ENCODE measurements around the gene ZNF584.
"Not testable (repeated sequence)": the region's sequence is repeated elsewhere in the genome, so short reads cannot be mapped to it uniquely, and the experiment has no call there.

Gene ZNF584

DNA sequence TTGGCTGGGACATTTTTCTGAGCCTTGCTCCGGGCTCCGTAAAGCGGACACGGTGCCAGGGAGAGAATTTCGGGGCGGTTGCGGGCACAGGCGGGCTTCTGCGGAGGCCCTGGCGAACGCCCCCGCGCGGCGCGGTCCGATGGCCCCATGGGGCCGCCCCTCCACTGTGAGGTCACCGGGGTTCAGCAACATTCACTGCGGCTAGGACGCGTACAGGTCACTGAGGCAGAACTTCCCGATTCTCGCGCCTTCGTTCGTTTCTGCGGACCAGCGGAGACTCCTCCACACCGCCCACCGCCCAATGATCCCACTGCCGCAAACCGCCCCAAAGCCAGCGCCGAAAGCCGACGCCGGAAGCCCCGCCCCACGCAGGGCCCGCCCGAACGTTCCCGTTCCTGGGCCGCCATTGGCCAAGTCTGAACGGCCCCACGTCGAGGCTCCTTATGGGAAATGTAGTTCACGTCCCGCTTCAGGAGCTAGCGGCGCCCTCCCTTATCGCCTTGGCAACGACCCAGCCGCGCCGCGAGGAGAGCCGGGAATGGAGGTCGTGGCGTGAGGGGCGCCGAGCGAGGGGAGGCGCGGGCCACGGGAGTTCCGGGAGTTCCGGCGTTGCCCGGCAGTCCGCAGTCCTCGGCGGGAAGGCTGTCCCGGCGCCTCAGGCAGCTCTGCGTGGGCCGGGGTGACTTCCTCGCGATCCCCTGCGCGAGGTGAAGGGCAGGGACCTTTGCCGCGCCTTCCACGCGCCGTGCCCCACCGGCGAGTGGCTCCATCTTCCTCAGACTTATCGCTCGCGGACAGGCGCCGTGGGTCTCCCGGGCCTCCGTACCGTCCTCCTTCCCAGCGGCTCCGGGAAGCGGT is at the start of gene ZNF584:
TSS of gene ZNF584 (plus strand) at position 498 of the 858 bp plus-strand sequence. CDS start 499 bp downstream, outside the sequence.
- peak; percentile 97 for DNase-seq

DNA sequence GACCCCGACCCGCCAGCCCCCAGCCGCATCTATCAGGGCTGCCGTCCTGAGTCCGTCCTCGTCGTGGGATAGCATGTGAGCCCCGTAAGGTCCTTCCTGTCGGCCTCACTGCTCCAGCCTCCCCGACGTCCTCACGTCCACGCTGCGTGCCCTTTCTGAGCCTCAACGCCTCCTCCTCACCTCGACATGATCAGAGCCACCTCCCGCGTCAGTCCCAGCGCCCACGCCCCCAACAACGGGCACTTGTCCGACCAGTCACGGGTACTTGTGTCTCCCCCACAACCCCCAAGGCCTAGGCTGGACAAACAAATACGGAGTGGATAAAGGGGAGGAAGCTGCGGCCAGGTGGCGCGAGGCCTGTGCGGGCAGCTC is 46.6 kb upstream of the ZNF584 start:
- peak; percentile 54 for DNase-seq

DNA sequence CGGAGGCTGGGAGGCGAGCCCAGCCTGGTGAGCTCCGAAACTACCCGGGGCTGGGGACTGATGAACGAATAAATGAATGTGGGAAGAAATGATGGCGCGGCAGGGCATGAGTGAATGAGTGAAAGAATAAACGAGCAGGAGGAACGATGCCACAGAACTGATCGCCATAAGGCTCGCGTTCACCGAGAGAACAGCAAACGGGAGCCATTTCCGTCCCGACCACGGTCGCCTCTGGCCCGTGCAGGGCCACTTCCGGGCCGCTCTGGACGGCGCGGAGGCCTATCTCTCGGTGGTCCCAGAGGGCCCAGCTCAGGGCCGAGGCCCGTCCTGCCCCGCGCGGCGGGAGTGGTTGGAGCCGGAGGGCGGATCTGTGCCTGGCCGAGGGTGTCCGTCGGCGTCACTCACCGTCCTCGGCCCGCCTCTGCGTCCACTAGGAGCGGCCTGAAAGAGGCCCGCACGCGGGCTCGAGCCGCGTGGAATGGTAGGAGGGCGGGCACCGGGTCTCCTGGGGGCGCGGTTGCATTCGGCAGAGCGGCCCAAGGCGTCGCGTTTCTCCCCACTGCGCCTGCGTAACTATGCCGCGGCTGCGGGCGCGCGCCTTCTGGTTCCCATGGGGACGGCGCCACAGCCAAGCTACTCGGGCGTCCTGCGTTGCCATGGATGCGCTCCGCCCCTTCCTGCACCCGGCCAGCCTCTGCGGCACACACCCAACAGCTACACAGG is 46.0 kb upstream of the ZNF584 start, which contains the start of gene ZNF497:
TSS of gene ZNF497 (minus strand) at position 480 of the 723 bp plus-strand sequence. CDS start 5,116 bp downstream, outside the sequence.
- peak; percentile 98 for DNase-seq

DNA sequence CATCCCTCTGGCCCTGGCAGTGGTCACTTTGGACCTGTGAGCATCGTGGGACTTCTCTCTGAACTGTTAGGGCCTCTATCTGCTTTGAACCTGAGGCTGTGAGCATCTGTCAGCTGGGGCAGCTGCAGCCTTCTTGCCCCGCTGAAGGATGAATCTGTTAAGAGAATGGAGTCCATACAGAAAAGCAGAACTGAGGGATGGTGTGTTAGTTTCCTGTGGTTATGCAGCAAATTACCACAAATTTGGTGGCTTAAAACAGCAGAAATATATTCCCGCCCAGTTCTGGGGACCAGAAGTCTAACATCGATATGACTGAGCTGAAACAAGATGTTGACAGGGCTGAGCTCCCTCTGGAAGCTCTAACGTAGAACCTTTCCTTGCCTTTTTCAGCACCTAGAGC is 44.3 kb upstream of the ZNF584 start:
- DNase-seq, result no peak

DNA sequence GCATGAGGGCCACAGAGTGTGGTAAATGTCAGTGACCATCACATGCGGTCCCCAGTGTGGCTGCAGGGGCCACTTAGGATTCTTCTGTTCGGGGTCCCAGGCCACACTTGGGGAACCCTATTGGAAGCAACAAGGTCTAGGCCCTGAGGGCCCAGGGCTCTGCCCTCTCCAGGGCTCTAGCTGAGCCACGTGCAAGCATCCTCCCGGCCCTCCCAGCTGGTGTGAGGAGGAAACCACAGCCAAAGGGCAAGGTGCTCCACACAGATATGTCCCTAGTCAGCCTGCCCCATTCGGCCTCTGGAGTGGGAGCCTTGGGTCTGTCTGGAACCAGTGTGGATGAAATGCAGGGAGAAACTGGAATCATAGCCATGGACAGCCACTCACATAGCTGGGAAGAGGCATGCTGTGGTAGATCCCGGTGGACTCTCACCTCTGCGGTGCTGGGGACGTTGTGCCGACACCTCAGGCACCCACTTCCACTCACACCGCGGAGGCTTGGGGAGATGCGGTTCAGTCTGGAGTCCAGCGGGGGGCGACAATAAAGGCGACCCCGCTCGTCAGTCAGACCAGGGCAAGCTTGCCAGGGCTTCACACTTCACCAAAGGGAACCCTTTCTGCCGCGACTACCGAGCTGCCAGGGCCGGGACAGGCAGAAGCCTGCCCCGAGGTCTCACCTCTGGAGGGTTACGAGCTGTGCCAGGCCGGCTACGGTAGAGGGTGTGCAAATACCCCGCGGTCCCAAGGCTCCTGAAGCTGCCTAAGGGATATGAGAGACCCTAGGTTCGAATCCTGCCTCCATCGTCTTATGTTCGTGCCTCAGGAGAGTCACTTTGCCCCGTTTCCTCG is 41.6 kb upstream of the ZNF584 start:
- DNase-seq, result no peak

DNA sequence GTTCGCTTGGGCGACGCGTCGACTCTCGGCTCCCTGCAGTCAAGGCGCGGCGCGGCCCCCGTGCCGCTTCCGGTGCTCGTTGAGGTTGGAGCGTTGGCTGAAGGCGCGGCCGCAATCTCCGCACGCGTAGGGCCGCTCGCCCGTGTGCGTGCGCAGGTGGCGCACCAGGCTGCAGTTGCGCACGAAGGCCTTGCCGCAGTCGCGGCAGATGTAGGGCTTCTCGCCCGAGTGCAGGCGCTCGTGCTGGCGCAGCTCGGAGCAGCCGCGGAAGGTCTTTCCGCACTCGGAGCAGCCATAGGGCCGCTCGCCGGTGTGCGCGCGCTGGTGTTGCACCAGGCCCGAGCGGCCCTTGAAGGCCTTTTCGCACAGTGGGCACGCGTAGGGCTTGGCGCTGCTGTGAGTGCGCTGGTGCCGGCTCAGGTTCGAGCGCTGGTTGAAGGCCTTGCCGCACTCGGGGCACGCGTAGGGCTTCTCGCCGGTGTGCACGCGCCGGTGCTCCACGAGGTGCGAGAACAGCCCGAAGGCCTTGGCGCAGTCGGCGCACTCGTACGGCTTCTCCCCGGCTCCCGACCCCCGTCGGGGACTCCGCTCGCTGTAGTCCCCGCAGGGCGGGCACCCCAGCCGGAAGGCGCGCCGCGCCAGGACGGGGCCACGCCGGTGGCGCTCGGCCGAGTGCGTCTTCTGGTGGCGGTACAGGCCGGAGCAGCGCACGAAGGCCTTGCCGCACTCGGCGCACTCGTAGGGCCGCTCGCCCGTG is 40.6 kb upstream of the ZNF584 start:
- no peak for DNase-seq

DNA sequence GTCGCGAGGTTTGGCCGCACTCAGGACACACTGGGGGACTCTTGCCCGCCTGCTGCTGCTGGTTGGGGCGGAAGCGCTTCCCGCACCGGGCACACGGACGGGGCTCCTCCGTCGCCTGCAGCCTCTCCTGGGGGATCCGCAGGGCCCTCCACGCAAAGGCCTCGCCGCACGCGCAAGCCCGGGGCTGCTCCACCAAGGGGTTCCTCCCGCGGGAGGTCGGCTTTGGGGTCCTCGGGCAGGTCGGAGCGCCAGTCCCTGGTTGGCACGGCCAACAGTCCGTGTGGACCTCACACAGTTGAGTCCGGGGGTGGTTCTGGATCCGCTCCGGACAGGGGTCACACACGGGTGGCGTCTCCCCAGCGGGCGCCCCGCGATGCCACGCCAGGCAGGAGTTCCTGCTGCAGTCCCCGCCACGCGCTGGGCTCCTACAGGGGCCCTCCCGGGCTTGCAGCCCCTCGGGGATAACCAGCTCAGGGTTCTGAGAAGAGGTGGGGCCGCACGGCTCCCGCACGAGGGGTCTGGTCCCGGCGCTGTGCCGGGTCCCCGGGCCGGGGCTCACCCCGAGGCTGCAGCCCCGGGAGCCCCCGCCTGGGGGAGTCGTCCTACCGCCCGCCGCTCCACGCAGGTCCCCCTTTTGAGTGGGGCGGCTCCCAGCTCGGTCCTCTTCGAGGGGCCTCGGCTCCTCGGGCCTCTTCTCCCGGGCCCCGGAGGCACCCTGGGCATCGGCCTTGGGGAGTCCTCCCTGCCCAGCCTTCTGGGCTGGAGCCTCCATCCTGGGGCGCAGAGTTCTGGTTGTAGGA is 39.7 kb upstream of the ZNF584 start:
- no peak for DNase-seq

DNA sequence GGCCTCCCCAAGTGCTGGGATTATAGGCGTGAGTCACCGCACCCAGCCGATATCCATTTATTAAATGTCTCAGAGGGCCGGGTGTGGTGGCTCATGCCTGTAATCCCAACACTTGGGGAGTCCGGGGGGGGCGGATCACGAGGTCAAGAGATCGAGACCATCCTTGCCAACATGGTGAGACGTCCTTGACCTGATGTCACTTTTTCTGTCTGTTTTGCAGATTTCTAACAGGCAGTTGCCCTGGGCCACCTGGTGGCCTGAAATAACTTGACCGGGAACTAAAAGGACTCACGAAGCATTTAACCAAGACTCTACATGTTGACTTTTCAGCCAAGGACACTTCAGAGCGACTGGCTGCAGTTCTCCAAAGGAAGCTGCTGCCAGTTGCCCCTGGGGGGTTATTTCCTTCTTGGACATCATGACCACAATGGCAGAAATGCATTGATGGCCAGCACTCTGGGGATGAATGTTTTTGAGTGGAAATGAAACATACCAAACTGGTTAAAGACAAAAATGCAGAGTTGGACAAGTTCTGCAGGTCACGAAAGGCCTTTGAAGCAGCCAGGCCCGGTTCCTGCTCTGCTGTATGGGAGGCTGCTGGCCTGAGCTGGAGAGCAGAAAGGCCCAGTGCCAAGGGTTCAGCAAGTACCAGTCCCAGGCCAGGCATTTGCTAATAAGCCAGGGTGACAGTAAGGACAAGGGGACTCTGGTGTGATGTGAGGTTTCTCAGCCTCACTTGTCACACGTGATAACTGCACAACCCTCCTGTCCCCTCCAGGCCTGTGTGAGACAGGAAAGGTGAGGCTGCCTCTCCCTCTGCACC is 35.9 kb upstream of the ZNF584 start:
- no peak for DNase-seq

DNA sequence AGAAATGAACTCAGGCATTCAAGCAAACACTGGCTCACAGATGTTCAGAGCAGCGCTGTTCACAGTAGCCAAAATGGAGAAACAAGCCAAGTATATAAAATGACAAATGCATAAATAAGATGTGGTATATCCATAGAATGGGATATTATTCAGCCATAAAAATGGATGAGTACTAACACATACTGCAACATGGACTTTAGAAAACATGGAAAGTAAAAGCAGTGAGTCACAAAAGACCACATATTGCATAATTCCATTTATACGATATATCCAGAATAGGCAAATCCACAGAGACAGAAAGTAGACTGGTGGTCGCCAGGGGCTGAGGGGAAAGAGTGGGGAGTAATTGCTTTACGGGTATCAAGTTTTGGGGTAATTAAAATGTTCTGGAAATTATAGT is 34.2 kb upstream of the ZNF584 start:
- no peak for DNase-seq

DNA sequence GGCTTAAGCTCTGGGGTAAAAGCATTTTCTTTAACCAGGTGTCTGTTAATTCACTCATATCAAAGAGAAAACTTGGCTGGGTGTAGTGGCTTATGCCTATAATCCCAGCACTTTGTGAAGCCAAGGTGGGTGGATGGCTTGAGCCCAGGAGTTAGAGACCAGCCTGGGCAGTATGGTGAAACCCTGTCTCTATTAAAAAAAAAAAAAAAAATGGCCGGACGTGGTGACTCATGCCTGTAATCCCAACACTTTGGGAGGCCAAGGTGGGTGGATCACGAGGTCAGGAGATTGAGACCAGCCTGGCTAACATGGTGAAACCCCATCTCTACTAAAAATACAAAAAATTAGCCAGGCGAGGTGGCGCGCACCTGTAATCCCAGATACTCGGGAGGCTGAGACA is 31.7 kb upstream of the ZNF584 start:
- not testable (repeated sequence) for DNase-seq

DNA sequence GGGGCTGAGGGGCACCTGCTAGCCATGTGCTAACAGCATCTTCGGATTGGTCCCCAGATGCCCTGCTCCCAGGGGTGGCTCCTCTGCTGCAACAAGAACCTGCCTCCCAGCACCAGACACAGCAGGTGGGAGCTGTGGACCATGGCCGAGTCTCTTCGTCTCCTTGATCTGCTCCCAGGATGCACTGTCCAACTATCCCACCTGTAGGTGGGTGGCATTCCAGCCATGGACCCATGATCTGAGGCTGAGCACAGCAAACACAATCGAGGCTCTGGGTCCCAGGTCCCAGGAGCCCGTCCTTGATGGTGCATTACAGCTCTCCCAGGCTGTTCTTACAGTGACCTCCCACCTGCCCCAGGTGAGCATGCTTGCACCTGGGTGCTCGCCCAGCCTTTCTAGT is 29.2 kb upstream of the ZNF584 start:
- DNase-seq, result no peak

DNA sequence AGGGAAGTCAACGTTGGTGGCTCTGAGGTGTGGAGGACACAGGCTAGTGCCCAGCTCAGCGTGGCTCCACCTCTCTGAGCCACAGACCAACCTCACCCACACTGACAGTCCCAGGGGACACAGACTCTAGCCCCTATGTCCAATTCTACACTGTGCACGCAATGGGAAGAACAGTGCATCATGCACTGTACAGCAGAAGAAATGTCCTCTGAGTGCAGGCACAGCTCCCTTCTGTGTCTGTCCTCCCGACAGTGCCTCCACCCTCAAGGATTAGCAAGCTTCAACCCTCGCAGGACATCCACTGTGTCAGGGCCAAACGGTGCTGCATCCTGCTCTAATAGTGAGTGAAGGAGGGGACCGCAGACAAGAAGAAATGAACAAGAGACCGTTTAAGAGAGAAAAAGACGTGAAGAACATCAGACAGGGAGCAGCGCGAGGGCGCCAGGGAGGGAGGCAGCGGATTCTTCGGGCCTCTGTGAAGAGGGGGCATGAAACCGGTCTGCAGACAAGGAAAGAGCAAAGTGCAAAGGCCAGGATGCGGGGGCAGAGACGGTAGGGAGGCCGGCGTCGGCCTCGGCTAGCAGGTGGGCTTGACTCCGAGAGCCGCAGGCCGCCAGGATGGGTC is 28.3 kb upstream of the ZNF584 start:
- DNase-seq, result no peak

DNA sequence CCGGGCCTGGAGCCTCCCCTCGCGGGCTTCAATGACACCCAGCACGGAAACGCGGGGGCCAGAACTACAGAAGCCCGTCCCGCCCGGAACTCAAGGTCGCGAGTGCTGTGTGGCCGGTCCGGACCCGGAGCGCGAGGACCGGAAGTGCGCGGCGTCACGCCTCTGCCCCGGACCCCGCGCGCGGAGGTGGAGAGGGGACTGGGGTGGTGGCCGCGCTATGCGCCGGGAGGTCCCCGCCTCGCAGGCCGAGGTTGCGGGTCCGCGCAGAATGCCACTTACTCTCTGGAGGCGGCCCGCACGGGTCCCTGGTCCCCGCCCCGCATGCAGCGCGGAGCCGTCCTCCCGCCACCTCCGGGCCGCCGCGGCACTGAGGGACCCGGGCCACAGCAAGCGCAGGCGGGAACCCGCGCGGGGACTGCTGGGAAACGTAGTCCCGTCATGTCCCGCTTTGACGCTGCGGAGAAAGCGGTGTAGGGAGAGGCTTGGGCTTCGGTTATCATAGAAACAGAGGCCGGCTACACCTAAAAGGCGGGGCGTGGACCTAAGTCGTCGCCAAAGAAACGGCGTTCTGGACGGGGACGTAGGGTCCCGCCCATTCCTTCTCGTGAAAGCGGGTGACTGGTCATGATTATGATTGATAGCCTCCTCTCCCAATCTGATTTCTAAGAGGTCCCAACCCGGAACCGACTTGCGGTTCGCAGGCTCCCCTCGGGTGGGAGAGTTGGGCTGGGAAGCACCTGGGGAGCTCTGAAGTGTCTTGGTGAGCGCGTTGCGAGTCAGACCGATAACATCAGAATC is 27.6 kb upstream of the ZNF584 start, which contains the start of gene ZNF837:
TSS of gene ZNF837 (minus strand) at position 369 of the 798 bp plus-strand sequence. CDS start 11,698 bp downstream, outside the sequence.
- peak; percentile 100 for DNase-seq

DNA sequence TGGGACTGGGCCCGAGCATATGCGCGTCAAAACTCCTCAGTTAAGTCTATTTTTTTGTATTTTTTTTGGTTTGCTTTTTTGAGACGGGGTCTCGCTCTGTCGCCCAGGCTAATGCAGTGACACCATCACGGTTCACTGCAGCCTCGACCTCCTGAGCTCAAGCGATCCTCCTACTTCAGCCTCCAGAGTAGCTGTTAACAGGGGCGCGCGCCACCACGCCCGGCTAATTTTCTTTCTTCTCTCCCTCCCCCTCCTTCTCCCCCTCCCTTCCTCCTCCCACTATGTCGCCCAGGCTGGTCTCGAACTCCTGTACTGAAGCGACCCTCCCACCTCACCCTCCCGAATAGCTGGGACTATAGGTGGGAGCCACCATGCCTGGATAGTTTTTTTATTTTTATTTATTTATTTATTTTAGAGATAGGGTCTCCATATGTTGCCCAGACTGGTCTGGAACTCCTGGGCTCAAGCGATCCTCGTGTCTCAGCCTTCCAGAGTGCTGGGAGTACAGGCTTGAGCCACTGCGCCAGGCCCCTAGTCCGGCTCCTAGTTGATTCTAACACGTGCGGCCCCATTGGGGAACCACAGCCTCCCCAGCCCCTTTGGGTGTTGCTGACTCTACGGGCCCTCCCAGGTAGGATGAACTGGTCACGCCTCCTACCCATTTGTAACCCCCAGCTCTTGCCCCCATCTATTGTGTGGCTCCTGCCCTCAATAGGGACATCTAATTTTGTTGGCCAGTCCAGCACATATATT is 26.8 kb upstream of the ZNF584 start:
- no peak for DNase-seq

DNA sequence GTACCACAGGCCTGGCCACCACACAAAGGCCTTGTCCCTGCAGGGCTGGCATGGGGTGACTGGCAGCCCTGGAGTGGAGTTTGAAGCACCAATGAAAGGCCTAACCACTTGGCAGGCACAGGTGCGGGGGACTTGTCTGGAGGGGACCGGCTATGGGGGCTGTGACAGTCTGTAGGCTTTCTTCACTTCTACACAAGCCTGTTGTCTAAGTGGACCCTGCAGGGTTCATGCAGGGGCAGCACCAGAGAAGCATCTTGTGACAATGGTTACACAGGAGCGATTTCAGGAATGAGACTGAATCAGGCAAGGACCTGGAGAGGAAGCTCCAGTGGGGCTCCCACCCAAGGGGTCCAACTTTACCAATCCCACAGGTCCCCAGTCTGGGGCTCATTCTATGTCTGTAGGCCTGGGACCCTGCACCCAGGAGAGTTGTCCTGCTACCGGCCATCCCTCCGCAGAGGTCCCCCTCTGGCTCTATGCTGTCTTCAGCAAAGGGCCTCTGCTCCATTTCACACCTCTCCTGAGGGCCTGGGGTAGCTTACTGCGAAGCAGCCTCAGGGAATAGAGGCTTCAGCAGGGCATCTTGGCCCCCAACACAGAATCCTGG is 25.3 kb upstream of the ZNF584 start:
- no peak for DNase-seq

DNA sequence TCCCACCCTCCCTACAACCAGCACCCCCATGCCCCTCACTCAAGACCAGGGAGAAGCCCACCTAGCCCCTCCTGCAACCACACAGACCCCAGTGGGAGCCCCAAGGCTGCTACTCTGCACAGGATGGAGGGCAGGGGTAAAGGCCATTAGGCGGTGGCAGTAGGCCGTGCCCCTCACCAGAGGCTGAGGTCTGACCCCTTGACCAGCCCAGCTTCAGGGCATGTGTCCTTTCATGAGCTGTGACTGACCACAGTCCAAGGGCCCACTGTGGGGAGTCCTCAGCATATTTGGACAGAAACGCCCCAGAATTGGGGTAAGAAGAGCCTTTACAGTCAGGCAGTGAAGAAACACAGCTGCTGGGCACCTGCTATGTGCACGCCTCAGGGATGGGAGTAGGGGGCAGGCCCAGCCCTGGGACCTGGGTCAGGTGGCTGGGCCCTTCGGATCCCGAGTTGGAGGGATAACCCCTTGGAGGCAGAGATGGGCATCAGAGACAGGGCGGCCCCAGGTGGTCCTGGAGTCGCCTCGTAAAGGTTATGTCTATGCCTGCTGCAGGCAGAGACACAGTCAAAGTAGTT is 23.0 kb upstream of the ZNF584 start:
- DNase-seq, result no peak

DNA sequence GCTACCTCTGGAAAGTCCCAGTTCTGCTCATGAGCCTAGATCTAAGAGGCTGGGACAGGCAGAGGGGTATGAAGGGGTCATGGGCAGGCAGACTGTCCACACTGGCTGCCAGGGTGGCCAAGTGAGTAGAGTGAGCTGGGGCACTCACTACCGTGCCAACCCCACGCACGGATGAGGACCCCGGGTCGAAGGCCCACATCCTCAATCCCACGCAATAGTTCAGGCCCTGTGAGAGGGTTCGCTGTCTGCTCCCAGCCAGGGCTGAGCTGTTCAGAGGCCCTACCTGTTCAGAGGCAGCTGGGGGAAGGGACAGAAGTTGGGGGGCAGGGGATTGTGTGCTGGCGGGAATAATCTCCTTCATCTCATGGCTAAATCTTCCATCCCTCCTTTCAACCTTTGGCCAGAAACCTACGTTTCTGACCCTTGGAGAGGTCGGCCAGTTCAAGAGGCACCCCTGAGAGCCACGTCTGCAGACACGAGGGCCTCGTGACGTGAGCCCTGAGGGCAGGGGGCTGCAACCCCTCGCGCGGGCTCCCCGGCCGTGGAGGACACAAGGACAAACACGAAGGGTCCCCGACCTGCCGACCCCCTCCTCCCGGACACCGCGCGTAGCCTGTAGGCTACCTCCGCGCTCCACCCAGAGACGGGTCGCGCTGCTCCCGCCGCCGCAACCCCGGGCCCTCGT is 22.4 kb upstream of the ZNF584 start:
- DNase-seq, result peak; percentile 34
